ENCODE data around the gene DIDO1. TPM values are rescaled to one million over a fixed set of nuclear protein-coding genes. Genes with fewer than 3 reads are reported as not detected.

The DIDO1 gene
- total RNA-seq, 4 donors from 2014 or later: 67.7 to 92.9 (median 72.2) TPM

GRCh38 chr20:62940875-62941274, 14.6 kb upstream of the DIDO1 start:
- WGBS, 2 donors: 88 to 92% methylated on average over 8 of the region's 8 CpGs
- peaks cover 24 to 31% of the 10 kb centered on the region in 2 donors for H3K36me3 ChIP-seq
- no peak overlapping the region for H3K4me3 ChIP-seq (replicated peaks in 1 of 3)
- no peak for DNase-seq
- intact Hi-C loops (cut with DNase I): no loop called here
- H3K27me3 ChIP-seq: no peaks in the 10 kb centered on the region
- no peak overlapping the region for H3K27ac ChIP-seq
- TF ChIP-seq POLR2A (IDR thresholded peaks at IDR 0.05) (no peak), CTCF (IDR thresholded peaks at IDR 0.05) (no peak)
- H3K9me3 ChIP-seq: no peaks in the 10 kb centered on the region
- H3K4me1 ChIP-seq: peaks cover 22% of the 10 kb centered on the region in 2 donors

DNA sequence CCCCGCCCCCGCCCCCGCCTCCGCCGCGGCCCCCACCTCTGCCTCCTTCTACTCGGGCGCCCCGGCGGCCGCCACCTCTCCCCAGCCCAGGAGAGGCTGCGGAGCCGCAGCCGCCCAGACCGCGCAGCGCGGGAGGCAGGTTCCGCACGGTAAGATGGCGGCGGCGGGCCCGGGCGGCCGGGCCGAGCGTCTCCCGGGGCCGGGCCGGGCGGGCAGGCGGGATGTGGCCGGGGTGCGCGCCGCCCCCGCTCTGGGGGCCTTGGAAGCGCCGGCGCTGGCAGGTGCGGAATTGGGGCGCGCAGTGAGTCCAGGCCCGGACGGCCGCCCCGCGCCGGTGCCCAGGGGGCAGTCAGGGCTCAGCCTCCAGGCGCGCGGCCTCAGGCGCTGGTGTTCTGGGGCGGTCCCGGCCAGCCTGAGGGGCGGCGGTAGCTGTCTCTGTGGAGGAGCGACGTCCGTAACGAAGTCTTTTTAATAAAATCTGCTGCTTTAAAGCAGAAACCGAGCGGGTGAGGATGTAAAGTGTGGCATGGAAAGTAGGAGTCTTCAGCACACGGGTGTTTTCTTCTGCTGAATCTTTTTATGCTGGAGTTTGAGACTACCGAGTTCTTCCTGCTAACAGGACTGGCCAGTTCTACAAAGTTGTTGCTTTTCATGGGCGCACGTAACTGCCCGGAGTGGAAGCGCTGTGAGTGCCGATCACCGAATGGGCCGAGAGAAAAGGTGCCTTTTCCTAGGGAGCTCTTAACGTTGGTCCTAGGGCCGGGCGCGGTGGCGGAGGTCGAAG, 12.0 kb upstream of the DIDO1 start, which contains the start of gene GID8:
GID8 (plus strand) TSS at position 43 of the 784 bp plus-strand sequence. CDS start 3,356 bp downstream, outside the sequence.
- Histone ChIP-seq H3K4me1 (peaks cover 25 to 35% of the 10 kb centered on the region in 2 donors), H3K27ac (peak within 1 kb of the TSS; percentile 78 to 92 (median 79)), H3K4me3 (replicated peaks in 1 of 3) (peak within 1 kb of the TSS; percentile 71 to 94 (median 71)), H3K36me3 (peaks cover 1 to 5% of the 10 kb centered on the region in 2 donors), H3K27me3 (no peaks in the 10 kb centered on the region), H3K9me3 (no peaks in the 10 kb centered on the region)
- DNase-seq: peak; percentile 58 to 62
- TF ChIP-seq CTCF (IDR thresholded peaks at IDR 0.05) (no peak), POLR2A (IDR thresholded peaks at IDR 0.05) (no peak)
- intact Hi-C loops (cut with DNase I): no loop called here
- WGBS, 2 donors: 0% methylated on average over 17 to 24 of the region's 79 CpGs

DNA sequence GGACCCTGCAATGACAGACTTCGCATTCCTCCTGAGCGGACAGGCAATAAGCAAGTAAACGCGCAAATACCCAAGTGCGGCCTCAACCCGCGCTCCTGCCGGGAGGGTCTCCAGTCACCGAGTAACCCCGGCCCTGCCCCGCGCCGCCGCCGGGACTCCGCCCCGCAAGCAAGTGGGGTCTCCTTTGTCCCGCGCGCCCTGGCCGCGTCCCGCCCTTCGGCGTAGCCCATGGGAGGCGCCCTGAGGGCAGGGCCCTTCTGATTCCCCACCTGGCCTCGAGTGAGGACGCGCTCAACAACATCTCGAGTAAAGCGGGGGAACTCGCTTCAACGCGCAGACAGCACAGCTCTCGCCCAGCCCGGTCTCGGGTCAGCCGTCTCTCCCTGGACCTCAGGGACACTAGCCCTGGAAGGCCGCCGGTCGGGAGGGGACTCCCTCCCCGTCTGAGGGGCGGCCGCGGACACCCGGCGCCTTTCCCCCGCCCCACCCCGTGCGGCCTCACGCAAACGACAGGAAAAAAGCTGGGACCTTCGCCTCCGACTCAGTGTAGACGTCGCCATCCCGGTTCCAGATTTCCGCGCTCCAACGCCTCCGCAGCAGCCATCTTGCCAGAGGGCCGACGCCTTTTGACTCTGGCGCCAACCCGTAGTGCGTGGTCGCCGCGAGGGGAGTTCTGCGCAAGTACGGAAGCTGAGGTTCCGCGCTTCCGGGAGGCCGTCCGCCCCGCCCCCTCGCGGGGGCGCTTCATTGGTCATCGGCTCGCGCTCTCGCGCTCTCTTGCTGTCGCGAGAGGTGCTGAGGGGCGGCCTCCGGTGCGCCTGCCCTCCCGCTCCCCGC, 11.2 kb upstream of the DIDO1 start:
- 0 to 7% methylated on average over 5 to 62 of the region's 92 CpGs for WGBS, 2 donors
- no peaks in the 10 kb centered on the region for H3K27me3 ChIP-seq
- peak in 1 of 2 donors; percentile 64 for TF ChIP-seq POLR2A (IDR thresholded peaks at IDR 0.05)
- peak in 1 of 6 experiments; percentile 20 for TF ChIP-seq CTCF (IDR thresholded peaks at IDR 0.05)
- peaks cover 25 to 35% of the 10 kb centered on the region in 2 donors for H3K4me1 ChIP-seq
- H3K36me3 ChIP-seq: no peaks in the 10 kb centered on the region
- peak overlapping the region; percentile 71 to 94 (median 71) for H3K4me3 ChIP-seq (replicated peaks in 1 of 3)
- H3K9me3 ChIP-seq: no peaks in the 10 kb centered on the region
- intact Hi-C loops (cut with DNase I): no loop called here
- H3K27ac ChIP-seq: peak overlapping the region; percentile 78 to 92 (median 79)
- DNase-seq: peak; percentile 96 to 97

DNA sequence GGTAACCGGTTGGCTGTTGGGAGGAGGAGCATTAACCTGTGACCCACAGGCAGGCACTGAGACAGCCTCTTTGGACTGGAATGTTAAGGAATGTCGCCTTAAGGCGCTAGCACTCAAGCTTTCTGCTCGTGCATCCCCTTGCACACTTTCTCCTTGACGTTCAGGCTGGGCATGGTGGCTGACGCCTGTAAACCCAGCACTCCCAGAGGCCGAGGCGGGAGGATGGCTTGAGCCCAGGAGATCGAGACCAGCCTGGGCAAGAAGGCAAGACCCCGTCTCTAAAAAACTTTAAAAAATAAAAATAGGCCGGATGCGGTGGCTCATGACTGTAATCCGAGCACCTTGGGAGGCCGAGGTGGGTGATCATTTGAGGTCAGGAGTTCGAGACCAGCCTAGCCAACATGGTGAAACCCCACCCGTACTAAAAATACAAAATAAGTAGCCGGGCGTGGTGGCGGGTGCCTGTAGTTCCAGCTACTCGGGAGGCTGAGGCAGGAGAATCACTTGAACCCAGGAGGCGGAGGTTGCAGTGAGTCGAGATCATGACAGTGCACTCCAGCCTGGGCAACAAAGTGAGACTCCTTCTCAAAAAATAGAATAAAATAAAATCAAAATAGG, 9.8 kb upstream of the DIDO1 start:
- DNase-seq: no peak
- TF ChIP-seq POLR2A (IDR thresholded peaks at IDR 0.05) (no peak), CTCF (IDR thresholded peaks at IDR 0.05) (no peak)
- no peaks in the 10 kb centered on the region for H3K36me3 ChIP-seq

More for the DNA sequence above, 9.8 kb upstream of the DIDO1 start:
- WGBS, 2 donors: 83 to 87% methylated on average over 22 of the region's 22 CpGs
- H3K4me1 ChIP-seq: peaks cover 25 to 35% of the 10 kb centered on the region in 2 donors
- no peaks in the 10 kb centered on the region for H3K9me3 ChIP-seq
- H3K27ac ChIP-seq: no peak overlapping the region
- H3K27me3 ChIP-seq: no peaks in the 10 kb centered on the region
- peak overlapping the region in 1 of 3 donors; percentile 71 for H3K4me3 ChIP-seq (replicated peaks in 1 of 3)
- intact Hi-C loops (cut with DNase I): no loop called here
